ENCODE measurements around the gene HILPDA. TPM values are rescaled to one million over a fixed set of nuclear protein-coding genes. Genes with fewer than 3 reads are reported as not detected.

Gene HILPDA
- total and polyA plus RNA-seq, 12 donors = 3.0 to 16.0 (median 7.0) TPM

DNA sequence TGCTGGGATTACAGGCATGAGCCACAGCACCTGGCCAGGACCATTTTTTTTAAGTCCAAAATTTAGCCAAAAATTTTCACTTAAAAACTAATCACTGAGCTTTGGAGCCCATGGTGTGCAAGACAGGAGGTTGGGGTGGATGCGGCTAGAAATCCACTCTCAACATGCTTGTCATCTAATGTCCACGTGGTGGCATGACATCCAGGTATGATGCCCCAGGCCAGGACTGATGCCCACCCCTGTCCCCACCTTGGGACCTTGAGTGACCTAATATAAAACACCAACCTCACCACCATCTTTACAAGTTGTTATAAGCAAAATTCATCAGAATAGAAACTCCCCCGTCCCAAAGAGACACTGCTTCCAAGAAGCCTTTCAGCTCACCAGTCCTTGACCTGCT is 25.5 kb upstream of the HILPDA start:
- no peak for DNase-seq
- Histone ChIP-seq H3K27ac (no peak overlapping the region), H3K27me3 (no peaks in the 10 kb centered on the region), H3K36me3 (replicated peaks in 1 of 2) (no peaks in the 10 kb centered on the region), H3K4me1 (replicated peaks in 1 of 2) (no peaks in the 10 kb centered on the region), H3K4me3 (no peak overlapping the region), H3K9me3 (replicated peaks in 1 of 3) (no peaks in the 10 kb centered on the region)
- WGBS, 4 donors = 62 to 74% (median 66%) methylated on average over 3 of the region's 3 CpGs
- intact Hi-C loops (cut with DNase I) = loop anchor here in 1 of 2 donors (5.0 kb wide), 1 partner anchor 33 kb away; no protein-coding TSS in a partner anchor
- no peak for TF ChIP-seq CTCF (IDR thresholded peaks at IDR 0.05)
- TF ChIP-seq POLR2A (IDR thresholded peaks at IDR 0.05) = no peak

DNA sequence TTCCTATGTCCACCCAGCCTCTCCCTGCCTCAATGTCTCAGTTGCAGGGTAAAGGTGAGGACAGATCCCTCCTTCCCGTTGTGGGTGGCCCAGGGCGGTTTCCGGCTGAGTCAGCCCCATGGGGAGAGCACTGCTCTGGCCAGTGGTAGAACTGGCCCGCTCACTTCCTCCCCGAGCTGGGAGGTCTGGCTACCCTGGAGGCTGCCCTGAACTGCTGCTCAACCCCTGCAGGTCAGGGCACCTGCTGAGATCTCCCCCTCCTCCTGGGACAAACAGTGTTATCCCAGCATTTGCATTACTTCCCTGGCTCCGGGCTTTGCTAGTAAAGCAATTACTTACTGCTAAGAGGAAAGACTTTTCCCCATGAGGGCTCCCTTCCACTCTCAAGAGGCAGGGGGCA is 24.5 kb upstream of the HILPDA start:
- Histone ChIP-seq H3K27me3 (no peaks in the 10 kb centered on the region), H3K4me1 (replicated peaks in 1 of 2) (no peaks in the 10 kb centered on the region), H3K4me3 (no peak overlapping the region), H3K36me3 (replicated peaks in 1 of 2) (no peaks in the 10 kb centered on the region), H3K9me3 (replicated peaks in 1 of 3) (no peaks in the 10 kb centered on the region), H3K27ac (no peak overlapping the region)
- 60 to 86% (median 64%) methylated on average over 1 to 6 of the region's 6 CpGs for WGBS, 4 donors
- DNase-seq = no peak
- TF ChIP-seq CTCF (IDR thresholded peaks at IDR 0.05) (no peak), POLR2A (IDR thresholded peaks at IDR 0.05) (no peak)
- intact Hi-C loops (cut with DNase I) = loop anchor here in 1 of 2 donors (5.0 kb wide), 1 partner anchor 34 kb away; no protein-coding TSS in a partner anchor

GRCh38 chr7:128431754-128432153 is 23.9 kb upstream of the HILPDA start:
- no peaks in the 10 kb centered on the region for H3K27me3 ChIP-seq
- no peak for TF ChIP-seq POLR2A (IDR thresholded peaks at IDR 0.05)
- no peak for TF ChIP-seq CTCF (IDR thresholded peaks at IDR 0.05)
- DNase-seq = no peak
- no peaks in the 10 kb centered on the region for H3K4me1 ChIP-seq (replicated peaks in 1 of 2)
- 76 to 80% (median 78%) methylated on average over 2 of the region's 2 CpGs for WGBS, 4 donors
- no peak overlapping the region for H3K27ac ChIP-seq
- H3K36me3 ChIP-seq (replicated peaks in 1 of 2) = no peaks in the 10 kb centered on the region
- no peaks in the 10 kb centered on the region for H3K9me3 ChIP-seq (replicated peaks in 1 of 3)
- no peak overlapping the region for H3K4me3 ChIP-seq
- intact Hi-C loops (cut with DNase I) = loop anchor here in 1 of 2 donors (5.0 kb wide), 1 partner anchor 34 kb away; no protein-coding TSS in a partner anchor

DNA sequence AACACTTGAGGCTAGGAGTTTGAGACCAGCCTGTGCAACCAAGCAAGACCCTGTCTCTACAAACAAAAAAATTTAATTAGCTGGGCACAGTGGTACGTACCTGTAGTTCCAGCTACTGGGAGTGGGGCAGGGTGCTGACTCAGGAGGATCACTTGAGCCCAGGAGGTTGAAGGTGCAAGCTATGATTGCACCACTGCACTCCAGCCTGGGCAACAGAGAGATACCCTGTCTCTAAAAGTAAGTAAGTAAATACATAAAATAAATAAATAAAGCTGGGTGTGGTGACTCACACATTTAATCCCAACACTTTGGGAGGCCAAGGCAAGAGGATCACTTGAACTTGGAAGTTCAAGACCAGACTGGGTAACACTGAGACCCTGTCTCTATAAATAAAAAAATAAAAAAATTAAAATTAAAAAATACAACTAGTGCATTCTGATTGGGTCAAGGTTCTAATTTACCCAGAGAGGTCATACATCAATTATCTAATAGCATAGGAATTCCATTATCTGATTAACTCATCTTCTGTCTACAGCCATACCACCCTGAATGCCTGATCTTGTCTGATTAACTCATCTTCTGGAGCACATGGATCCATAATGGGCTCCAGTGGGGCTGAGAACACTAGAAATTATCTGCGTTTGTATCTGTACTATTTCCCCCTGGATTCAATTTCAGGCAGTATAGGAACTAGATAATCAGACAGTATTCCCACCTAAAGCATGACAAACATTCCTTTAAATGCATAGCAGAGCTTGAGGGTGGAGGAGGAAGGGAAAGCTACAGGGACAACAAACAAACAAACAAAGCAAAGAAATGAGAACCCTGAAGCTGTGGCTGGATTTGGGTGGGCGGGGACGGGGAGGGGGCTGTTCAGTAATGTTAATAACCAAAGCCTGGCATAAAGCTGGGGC is 21.0 kb upstream of the HILPDA start:
- H3K9me3 ChIP-seq (replicated peaks in 1 of 3) = no peaks in the 10 kb centered on the region
- WGBS, 4 donors = 71 to 80% (median 73%) methylated on average over 4 of the region's 4 CpGs
- H3K4me1 ChIP-seq (replicated peaks in 1 of 2) = no peaks in the 10 kb centered on the region
- H3K27ac ChIP-seq = no peak overlapping the region
- no peaks in the 10 kb centered on the region for H3K27me3 ChIP-seq
- no peaks in the 10 kb centered on the region for H3K36me3 ChIP-seq (replicated peaks in 1 of 2)
- no peak for DNase-seq
- H3K4me3 ChIP-seq = no peak overlapping the region
- TF ChIP-seq POLR2A (IDR thresholded peaks at IDR 0.05) (no peak), CTCF (IDR thresholded peaks at IDR 0.05) (no peak)
- intact Hi-C loops (cut with DNase I) = loop anchor here in 1 of 2 donors (5.0 kb wide), 1 partner anchor 37 kb away; no protein-coding TSS in a partner anchor
